GF-D8 (cell line): ENCODE measurements around the gene IRX4.

Experiments
- DNase-seq: peaks from one replicate; lab custom pipeline; 2025; lab: John Stamatoyannopoulos, UW

Gene IRX4

GRCh38 chr5:1913578-1913977, 30.9 kb upstream of the IRX4 start:
- no peak for DNase-seq

DNA sequence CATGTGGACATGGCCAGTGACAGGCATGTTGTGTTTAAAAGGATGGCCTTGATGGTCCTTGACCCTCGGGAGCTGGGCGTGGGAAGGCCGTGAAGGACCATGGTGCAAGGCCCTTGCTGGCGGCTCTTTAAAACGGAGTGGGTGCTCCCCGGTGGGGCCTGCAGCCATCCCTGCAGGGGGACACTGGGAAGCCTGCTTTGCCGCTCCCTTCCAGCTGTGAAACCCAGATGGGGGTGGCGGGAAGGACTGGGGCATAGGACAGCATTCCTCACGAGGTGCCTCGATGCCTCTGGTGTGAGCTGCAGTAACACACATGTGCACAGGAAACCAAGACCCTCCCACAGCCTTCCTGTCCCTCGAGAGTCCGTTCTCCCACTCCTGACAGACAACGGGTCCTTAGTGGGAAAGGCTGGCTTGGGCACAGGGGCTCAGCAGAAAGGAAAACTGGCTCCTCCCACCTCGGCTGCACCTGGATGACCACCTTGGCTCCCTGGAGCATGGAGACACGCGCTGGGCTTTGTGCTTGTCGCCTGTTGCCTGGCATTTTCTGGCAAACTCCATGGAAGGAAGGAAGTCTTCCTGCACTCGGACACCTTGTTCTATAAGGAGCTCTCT, 30.3 kb upstream of the IRX4 start:
- DNase-seq = no peak

- DNase-seq = no peak
Measured at GRCh38 chr5:1911773-1912235, 29.1 kb upstream of the IRX4 start.

DNA sequence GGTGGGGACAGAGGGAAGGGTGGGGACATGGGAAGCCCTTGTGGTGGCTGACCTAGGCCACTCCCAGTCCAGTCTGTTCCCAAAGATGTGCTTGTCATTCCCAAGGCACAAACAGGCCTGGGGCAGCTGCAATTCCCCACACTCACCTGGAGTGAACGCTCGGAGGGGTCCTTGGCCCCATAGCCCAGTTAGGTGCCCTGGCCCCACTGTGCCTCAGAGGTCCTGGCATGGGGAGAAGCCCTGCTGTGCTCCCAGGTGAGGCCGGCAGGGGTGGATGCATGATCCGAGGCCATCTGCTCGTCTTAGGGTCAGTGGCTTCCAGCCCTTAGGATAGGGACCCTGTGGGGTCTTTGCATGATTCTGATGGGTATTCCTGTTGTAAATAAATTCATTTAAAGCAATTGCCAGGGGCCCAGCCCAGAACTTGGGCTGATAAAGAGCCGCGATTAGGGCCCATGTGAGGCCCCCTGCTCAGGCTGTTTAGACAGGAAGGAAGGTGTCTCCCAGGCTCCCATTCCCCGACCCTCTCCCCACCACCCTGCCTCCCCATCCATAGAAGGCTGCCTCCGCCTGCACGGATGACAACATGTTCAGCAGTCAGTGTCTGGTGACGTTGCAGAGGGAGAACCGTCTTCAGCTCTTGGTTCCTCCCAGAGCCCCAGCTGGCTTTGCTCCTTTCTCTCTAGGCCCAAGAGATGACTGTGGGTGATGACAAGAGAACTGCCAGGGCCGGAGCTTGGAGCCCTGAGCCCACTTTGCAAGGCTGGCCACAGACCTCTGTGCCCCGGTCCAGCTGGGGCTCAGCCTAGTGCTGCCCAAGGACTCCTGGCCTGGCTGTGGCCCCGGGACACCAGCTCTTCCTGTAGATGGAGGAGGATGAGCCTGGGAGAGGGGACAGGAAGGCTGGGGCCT, 28.4 kb upstream of the IRX4 start:
- DNase-seq = no peak

DNA sequence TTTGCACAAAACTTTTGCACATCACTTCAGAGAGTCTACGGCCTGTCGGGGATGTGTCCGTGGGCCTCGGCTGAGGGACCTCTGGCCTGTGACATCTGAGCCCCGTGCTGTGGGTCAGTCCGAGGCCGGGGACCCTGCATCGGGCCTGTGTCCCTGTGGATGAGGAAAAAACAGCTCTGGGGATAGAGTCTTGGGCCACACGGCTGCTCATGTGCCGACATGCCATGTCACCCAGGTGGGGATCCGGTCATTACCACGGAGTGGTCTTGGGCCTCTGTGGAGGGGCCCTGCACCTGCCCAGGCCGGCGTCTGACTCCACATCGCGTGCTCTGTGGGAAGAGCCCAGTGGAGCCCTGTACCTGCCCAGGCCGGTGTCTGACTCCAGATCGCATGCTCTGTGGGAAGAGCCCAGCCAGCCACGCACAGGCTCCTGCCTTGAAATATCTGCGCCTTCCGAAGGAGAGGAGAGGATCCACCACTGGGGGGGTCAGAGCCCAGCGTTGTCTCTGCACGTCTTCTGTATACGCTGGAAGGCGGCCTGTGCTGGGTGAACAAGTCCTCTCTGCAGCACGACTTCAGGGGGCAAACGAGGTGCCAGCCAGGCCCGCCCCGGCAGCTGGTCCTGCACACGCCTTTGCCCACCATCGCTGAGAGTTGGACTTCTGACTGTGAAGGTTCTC, 27.5 kb upstream of the IRX4 start:
- no peak for DNase-seq

DNA sequence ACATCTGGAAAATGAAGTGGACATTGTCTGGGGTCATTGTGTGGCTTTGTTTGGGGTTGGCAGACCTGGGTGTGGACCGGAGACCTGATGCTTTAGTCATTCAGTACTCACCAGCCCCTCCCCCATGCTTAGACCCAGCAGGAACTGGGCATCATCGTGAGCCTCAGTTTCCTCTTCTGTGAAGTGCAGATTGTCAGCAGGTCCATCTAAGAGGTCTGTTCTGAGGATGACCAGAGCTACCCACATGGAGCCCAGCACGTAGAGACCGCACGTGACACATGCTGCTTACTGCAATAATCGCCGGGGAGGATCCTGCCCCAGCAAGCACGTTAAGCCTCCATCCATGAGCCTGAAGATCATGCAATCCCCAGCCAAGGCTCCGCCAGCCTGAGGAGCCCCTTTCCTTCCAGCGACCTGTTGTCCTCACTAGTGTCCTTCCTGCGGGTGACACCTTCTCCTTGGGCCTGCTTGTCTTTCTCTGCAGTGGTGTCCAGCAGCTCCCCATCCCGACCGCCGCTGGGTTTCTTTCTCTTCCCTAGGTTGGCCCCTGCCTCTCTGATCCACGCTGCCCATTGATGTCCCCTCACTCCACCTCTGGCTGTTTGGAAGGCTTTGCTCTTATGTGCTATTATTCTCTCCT, 26.7 kb upstream of the IRX4 start:
- no peak for DNase-seq

- DNase-seq = no peak
Measured at GRCh38 chr5:1908931-1909330, 26.2 kb upstream of the IRX4 start.

- DNase-seq = no peak
Measured at GRCh38 chr5:1907616-1908015, 24.9 kb upstream of the IRX4 start.

DNA sequence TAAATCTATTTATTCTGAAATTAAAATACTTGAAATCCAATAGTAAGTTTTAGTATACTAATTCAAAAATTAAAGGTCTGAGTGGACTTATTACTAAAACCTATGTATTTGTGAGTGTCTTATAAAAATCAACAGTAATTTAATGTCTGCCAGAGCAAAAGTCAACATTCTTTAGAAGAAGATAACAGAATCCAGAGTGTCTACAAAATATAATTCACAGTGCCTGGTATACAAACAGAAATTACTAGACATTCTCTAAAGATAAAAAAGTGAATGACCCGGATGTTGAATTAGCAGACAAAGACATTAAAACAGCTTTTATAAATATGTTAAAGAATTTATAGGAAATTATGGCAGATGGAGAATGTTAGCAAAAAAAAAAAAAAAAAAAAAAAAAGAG, 22.4 kb upstream of the IRX4 start:
- no peak for DNase-seq

GRCh38 chr5:1901983-1902382, 19.3 kb upstream of the IRX4 start:
- DNase-seq = no peak

- DNase-seq = no peak
Measured at GRCh38 chr5:1901061-1901460, 18.3 kb upstream of the IRX4 start.

DNA sequence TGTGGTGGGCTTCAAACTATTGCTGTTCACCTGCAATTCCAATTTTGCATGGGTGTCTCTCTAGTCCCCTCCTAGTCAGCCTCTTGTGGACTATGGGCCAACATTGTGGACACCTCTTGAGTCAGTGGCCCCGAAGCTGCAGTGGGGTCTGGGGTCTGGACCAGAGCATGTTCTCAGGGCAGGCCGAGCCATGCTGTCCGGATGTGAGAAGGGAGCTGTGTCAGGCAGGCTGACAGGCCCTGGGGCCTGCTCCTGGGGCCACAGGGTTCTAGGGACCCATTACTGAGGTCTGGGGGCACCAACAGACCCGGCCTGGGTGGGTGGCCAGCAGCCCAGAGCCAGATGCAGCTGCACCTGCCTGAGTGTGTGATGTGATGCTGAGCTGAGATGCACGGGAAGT, 16.5 kb upstream of the IRX4 start:
- no peak for DNase-seq

- DNase-seq = no peak
Measured at GRCh38 chr5:1897816-1898450, 15.2 kb upstream of the IRX4 start.

DNA sequence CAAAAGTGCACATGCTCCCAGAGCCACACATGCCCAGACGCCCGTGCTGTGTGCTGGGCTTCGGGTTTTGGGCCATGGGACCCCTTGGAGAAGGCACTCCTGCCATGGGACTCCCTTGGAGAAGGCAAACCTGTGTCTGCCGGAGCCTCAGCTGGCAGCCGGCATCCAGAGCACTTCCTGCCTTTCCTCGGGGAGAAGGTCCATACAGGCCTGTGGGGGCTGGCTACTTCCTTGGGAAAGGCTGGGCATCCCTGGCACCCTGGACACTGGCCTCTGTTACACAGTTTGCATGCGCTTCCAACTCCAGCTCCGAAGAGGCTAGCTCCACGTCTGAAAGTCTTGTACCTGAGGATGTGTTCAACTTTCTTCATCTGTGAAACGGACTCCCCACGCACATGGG, 14.7 kb upstream of the IRX4 start:
- no peak for DNase-seq

- no peak for DNase-seq
Measured at GRCh38 chr5:1896602-1897376, 14.1 kb upstream of the IRX4 start.

GRCh38 chr5:1895739-1896420, 13.2 kb upstream of the IRX4 start:
- no peak for DNase-seq

DNA sequence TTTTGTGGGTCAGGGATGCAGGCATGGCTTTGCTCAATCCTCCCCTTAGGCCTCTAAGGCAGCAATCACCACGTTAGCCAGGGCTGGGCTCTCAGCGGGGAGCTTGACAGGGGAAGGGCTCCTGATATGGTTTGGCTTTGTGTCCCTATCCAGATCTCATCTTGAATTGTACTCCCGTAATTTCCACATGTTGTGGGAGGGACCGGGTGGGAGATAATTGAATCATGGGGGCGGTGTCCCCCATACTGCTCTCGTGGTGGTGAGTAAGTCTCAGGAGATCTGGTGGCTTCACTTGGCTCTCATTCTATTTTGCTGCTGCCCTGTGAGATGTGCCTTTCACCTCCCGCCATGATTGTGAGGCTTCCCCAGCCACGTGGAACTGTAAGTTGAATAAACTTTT, 11.5 kb upstream of the IRX4 start:
- DNase-seq = no peak

- DNase-seq = no peak
Measured at GRCh38 chr5:1893754-1894153, 11.0 kb upstream of the IRX4 start.

DNA sequence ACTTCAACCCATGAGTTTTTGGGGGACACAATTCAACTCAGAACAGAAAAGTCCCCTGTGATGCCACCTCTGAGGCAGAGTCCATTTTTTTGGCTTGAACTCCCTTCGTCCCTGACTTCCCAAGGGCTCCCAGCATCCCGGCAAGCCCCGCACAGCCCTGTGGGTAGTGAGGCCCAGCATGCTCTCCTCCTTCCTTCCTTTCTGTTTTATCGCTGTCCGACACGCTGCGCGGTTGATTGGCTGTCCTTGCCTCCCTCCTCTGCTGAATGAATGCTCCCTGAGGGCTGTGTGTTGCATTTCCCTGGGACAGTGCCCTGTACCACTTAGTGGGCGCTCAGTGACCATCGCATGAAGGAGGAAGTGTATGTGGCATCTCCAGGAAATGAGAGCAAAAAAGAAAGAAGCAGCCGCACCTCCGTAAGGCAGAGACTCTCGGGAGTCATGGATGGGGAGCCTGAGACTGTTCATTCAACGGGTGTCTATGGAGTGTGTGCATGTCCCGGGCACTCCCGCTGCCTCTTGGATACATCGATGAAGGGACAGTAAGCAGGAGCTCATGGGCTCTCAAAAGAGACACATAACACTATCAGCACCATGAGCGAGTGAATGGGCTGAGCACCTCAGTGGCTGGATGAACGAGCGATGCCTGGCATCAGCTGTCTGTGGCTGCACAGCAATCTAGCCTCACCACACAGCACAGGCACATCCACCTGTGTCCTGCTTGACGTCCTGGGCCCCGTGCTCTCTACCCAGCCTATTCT, 10.1 kb upstream of the IRX4 start:
- no peak for DNase-seq

DNA sequence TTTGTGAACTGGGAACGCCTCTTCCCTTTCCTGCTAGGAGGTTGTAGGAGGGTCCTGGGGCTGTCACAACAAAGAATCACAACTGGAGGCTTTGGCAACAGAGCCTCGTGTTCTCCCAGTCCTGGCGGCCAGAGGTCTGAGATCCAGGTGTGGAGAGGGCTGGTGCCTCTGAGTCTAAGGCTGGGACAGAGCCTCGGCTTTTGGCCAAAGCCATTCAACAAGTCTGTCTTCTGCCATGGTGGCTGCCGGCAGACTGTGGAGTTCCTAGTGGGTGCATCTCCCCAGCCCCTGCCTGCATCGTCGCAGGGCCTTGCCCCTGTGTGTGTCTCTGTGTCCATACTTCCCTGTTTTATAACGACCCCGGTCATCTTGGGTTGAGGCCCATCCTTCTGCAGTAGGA, 9.5 kb upstream of the IRX4 start:
- DNase-seq = no peak
